ENCODE data around the gene FYB2.
"Not testable (repeated sequence)": the region's sequence is repeated elsewhere in the genome, so short reads cannot be mapped to it uniquely, and the experiment has no call there.

FYB2 gene

GRCh38 chr1:56790036-56790435, 29.2 kb downstream of the FYB2 start:
- DNase-seq (ENCODE audit: low read depth in 2 of 2), result no peak

- no peak for DNase-seq (ENCODE audit: low read depth in 2 of 2)
Measured at GRCh38 chr1:56788588-56788987, 30.6 kb downstream of the FYB2 start.

GRCh38 chr1:56788102-56788501, 31.1 kb downstream of the FYB2 start:
- DNase-seq (ENCODE audit: low read depth in 2 of 2), result no peak

GRCh38 chr1:56787330-56787729, 31.9 kb downstream of the FYB2 start:
- no peak for DNase-seq (ENCODE audit: low read depth in 2 of 2)

- DNase-seq (ENCODE audit: low read depth in 2 of 2), result no peak
Measured at GRCh38 chr1:56782773-56783172, 36.4 kb downstream of the FYB2 start.

GRCh38 chr1:56780826-56781225, 38.4 kb downstream of the FYB2 start:
- no peak for DNase-seq (ENCODE audit: low read depth in 2 of 2)

GRCh38 chr1:56780128-56780750, 39.0 kb downstream of the FYB2 start:
- DNase-seq (ENCODE audit: low read depth in 2 of 2), result no peak

- DNase-seq (ENCODE audit: low read depth in 2 of 2), result no peak
Measured at GRCh38 chr1:56777972-56778371, 41.2 kb downstream of the FYB2 start.

GRCh38 chr1:56774732-56775131, 44.5 kb downstream of the FYB2 start:
- not testable (repeated sequence) for DNase-seq (ENCODE audit: low read depth in 2 of 2)

GRCh38 chr1:56774067-56774609, 45.1 kb downstream of the FYB2 start:
- DNase-seq (ENCODE audit: low read depth in 2 of 2), result no peak

- DNase-seq (ENCODE audit: low read depth in 2 of 2), result no peak
Measured at GRCh38 chr1:56773341-56774066, 45.7 kb downstream of the FYB2 start.

GRCh38 chr1:56771717-56772116, 47.5 kb downstream of the FYB2 start:
- no peak for DNase-seq (ENCODE audit: low read depth in 2 of 2)

GRCh38 chr1:56758794-56759193, 60.4 kb downstream of the FYB2 start:
- DNase-seq (ENCODE audit: low read depth in 2 of 2), result no peak

GRCh38 chr1:56758135-56758534, 61.1 kb downstream of the FYB2 start:
- no peak for DNase-seq (ENCODE audit: low read depth in 2 of 2)

- no peak for DNase-seq (ENCODE audit: low read depth in 2 of 2)
Measured at GRCh38 chr1:56755911-56756310, 63.3 kb downstream of the FYB2 start.

GRCh38 chr1:56754708-56755479, 64.3 kb downstream of the FYB2 start:
- no peak for DNase-seq (ENCODE audit: low read depth in 2 of 2)

- no peak for DNase-seq (ENCODE audit: low read depth in 2 of 2)
Measured at GRCh38 chr1:56745231-56745630, 74.0 kb downstream of the FYB2 start.

- DNase-seq (ENCODE audit: low read depth in 2 of 2), result no peak
Measured at GRCh38 chr1:56728964-56729363, 90.2 kb downstream of the FYB2 start.

- no peak for DNase-seq (ENCODE audit: low read depth in 2 of 2)
Measured at GRCh38 chr1:56726706-56727105, 92.5 kb downstream of the FYB2 start.

GRCh38 chr1:56719171-56719570, 100.0 kb downstream of the FYB2 start:
- no peak for DNase-seq (ENCODE audit: low read depth in 2 of 2)

- no peak for DNase-seq (ENCODE audit: low read depth in 2 of 2)
Measured at GRCh38 chr1:56715156-56715555, 104.0 kb downstream of the FYB2 start.

GRCh38 chr1:56713112-56713511, 106.1 kb downstream of the FYB2 start:
- DNase-seq (ENCODE audit: low read depth in 2 of 2), result no peak

GRCh38 chr1:56712150-56712549, 107.1 kb downstream of the FYB2 start:
- DNase-seq (ENCODE audit: low read depth in 2 of 2), result no peak
